GM18526 (cell line): ENCODE measurements around the gene AZI2.

Experiments used
- POLR2A ChIP-seq: IDR thresholded peaks from 3 replicates; pipeline ENCODE4 v1.6.1; 2011; ENCODE audit not compliant: insufficient read length; ENCODE audit errors: extremely low read depth

Gene AZI2

DNA sequence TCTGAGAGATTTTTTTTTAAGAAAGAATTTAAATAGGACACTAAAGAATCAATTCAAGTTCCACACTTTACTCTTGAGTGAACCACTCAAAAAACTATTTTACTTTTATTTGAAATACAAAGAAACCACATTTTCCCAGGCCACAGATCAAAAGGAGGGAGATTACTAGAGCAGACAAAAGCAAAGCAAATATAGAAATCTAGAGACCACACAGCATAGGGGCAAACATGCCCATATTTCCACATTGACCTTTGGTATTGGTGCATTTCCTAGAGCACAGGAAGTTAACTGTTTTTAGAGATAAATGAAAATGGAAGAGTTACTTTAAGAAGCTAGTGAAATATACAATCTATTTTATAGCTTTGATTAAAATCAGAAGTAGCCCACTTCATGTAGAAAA lies 27.6 kb downstream of the AZI2 start:
- no peak for TF ChIP-seq POLR2A

- TF ChIP-seq POLR2A: no peak
Observed at GRCh38 chr3:28317438-28318022, 31.1 kb downstream of the AZI2 start.

DNA sequence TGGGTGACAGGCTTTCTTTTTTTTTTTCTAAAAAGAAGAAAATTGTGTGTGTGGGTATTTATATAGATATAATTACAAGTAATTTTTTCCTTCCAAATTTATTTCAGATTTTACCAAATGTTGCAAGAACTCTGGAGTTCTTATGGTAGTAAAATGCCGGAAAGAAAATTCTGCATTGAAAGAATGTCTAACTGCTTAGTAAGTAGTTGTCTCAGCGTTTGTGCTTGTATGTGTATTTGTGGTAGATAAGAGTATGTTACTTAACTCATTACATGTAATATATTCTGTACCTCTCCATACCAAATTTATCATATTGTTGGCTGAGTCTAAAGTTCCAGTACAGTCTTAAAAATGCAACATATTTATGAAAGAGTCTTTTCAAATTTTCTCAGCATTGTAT lies 32.4 kb downstream of the AZI2 start:
- TF ChIP-seq POLR2A: no peak

DNA sequence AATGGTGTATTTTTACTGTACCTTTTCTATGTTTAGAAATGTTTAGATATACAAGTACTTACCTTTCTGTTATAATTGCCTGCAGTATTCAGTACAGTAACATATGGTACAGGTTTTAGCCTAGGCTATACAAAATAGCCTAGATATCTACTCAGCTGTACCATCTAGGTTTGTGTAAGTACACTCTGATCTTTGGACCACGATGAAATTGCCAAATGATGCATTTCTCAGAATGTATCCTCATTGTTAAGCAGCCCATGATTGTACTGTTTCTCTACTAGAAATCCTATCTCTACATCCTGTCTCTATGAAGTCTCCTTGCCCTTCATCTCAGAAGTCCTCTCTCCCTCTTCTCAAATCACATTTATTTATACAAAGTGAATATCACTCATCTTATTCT lies 32.9 kb downstream of the AZI2 start:
- TF ChIP-seq POLR2A: no peak

DNA sequence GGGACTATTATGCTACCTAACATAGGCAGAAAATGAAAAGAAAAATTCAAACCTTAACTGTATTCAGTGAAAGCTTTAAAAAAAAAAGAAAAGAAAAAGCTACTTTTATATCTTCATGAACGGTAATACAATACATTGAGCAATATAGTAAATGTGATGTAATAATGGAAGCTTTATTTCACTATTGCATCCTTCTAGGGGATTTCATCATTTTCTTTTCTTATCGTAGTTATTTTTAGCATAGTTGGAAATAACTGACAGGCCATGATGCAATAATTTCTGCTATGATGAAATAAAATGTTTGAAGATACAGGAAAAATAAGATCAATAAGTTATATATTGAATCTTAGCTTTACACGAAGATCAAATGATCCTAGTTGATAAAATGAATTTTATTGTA lies 40.4 kb downstream of the AZI2 start:
- TF ChIP-seq POLR2A: no peak

DNA sequence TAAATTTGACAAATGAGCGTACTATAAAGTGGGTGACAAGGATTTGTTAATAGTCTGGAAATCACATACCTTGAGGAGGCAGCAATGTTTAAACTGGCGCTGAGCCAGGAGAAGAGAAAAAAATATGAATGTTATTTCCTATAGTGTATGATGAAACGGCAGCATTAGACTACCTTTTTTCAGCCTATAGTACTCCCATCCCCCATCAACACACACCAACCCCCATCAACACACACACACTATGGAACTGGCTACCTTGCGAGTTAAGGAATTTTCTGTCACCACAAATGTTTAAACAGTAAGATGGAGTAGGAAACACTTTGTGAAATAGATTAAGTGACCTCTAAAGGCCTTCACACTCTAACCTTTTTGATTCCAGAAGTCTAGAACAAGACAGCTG lies 46.9 kb downstream of the AZI2 start:
- no peak for TF ChIP-seq POLR2A

- no peak for TF ChIP-seq POLR2A
Observed at GRCh38 chr3:28300345-28300962, 48.2 kb downstream of the AZI2 start.

DNA sequence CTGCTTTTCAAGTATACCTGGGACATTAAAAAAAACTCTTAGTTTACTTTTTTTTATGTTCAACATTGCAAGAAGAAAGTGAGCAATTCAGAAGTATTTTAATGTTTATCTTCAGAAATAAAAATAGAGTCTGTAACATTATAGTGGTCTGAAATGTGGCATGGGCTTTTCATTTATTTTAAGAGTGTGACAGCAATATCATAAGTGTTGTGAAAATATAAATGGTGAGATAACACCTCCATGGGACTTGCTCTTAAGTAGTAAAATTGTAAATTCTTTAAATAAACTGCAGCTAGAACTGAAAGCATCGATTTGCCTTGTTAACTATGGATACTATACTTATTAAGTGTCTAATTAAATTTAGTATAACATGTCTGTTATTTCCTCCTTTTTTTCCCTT lies 48.9 kb downstream of the AZI2 start:
- TF ChIP-seq POLR2A: no peak

DNA sequence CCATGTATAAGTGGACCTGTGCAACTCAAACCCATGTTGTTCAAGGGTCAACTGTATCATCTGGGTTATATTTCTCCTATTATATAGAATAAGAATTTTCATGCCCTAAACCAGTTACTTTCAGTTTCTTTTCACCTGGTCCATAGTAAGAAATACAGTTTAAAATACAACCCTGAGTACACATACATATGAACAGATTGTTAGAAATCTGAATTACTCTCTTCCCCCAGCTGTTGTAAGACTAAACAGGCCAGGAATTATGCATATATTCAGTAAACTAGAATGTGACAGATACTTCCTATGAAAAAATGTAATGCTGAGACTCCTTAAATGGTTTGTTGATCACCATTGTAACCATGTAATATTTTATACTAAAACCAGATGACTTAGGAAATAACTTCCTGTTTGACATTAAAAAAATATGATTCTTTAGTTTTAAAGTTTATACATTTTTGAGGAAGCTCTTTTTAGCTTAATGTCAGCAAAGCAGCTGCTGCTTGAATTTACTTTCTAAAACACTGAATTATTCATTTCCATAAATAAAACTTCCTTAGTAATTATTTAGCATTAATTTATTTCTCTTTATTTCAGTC lies 52.6 kb downstream of the AZI2 start:
- TF ChIP-seq POLR2A: no peak

- no peak for TF ChIP-seq POLR2A
Observed at GRCh38 chr3:28294667-28295413, 53.8 kb downstream of the AZI2 start.

DNA sequence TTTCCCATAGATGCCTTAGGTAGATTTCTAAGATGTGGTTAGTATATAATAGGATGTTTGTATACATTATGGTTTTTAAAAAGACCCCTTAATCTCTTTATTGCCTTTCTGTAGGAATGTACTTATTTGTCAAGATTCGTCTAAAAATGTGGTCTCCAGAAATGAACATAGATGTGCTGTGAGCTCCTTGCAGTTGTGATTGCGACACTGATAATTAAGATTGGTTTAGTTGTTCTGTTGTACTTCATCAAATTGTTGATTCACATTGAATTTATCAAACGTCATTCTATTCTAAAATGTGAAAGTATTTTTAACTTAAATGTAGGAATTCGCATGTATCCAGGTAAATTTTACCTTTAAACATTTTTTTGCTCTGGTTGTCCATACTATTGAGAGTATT lies 56.0 kb downstream of the AZI2 start:
- no peak for TF ChIP-seq POLR2A

- TF ChIP-seq POLR2A: no peak
Observed at GRCh38 chr3:28291577-28291976, 57.0 kb downstream of the AZI2 start.

GRCh38 chr3:28290863-28291300 lies 57.7 kb downstream of the AZI2 start:
- TF ChIP-seq POLR2A: no peak

- no peak for TF ChIP-seq POLR2A
Observed at GRCh38 chr3:28287046-28287445, 61.6 kb downstream of the AZI2 start.

GRCh38 chr3:28286595-28286994 lies 62.0 kb downstream of the AZI2 start:
- TF ChIP-seq POLR2A: no peak

DNA sequence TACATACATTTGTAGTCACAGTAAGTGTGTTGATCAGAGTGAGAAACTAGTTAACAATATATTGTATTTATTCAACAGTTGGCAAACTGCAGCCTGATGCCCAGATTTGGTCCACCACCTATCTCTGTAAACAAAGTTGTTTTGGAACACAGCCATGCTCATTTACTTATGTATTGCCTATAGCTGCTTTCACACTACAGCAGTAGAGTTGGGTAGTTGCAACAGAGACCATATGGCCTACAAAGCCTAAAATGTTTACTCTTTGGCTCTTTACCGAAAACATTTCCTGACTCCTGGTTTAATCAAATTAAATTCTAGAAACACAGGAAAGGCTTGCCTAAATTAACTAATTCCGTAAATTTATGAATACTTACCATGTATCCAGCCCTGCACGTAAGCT lies 67.8 kb downstream of the AZI2 start:
- no peak for TF ChIP-seq POLR2A

DNA sequence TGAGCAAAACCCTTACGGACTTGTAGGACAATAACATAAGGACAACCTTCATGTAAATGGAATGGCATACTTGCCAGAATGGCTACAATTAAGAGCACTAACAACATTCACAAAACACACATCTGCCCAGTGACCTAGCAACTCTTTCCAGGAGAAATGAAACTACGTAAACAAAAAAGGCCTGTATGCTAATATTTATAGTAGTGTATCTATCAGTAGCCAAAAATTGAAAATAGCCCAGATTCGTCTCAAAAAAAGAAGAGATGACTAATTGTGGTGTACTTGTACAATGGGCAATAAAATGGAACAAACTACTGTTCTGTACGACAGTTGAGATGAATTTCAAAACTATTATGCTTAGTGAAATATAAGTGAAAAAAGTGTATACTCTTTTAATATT lies 68.9 kb downstream of the AZI2 start:
- TF ChIP-seq POLR2A: no peak

GRCh38 chr3:28278918-28279317 lies 69.7 kb downstream of the AZI2 start:
- TF ChIP-seq POLR2A: no peak
